NCI-H146 treated with DMSO at 0.1 percent for 48 hours (cell line): ENCODE measurements around the gene CSF2.

Source experiments
- DNase-seq: peaks from one replicate; lab custom pipeline; 2025; ENCODE audit not compliant: unreplicated experiment; lab: John Stamatoyannopoulos, UW

The CSF2 gene

DNA sequence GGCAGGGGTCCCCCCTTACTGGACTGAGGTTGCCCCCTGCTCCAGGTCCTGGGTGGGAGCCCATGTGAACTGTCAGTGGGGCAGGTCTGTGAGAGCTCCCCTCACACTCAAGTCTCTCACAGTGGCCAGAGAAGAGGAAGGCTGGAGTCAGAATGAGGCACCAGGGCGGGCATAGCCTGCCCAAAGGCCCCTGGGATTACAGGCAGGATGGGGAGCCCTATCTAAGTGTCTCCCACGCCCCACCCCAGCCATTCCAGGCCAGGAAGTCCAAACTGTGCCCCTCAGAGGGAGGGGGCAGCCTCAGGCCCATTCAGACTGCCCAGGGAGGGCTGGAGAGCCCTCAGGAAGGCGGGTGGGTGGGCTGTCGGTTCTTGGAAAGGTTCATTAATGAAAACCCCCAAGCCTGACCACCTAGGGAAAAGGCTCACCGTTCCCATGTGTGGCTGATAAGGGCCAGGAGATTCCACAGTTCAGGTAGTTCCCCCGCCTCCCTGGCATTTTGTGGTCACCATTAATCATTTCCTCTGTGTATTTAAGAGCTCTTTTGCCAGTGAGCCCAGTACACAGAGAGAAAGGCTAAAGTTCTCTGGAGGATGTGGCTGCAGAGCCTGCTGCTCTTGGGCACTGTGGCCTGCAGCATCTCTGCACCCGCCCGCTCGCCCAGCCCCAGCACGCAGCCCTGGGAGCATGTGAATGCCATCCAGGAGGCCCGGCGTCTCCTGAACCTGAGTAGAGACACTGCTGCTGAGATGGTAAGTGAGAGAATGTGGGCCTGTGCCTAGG is at the start of gene CSF2:
TSS of gene CSF2 (plus strand) at position 559 of the 783 bp plus-strand sequence. CDS start at position 594, 35 bp downstream.
- DNase-seq, result no peak

DNA sequence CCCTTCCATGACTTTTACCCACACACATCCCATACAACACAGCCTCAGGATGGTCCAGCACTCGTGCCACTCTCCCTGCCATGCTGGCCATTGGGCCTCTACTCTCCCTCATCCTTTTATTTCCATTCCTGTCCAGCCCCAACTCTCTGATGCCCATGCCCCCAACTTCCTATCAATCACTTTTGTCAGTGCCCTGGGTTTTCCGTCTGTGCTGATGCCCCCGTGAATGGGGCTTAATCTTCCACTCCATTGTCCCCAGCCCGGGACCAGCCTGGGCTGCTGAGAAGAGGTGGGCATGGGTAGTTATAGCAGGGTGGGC is 49.5 kb upstream of the CSF2 start:
- DNase-seq, result no peak

DNA sequence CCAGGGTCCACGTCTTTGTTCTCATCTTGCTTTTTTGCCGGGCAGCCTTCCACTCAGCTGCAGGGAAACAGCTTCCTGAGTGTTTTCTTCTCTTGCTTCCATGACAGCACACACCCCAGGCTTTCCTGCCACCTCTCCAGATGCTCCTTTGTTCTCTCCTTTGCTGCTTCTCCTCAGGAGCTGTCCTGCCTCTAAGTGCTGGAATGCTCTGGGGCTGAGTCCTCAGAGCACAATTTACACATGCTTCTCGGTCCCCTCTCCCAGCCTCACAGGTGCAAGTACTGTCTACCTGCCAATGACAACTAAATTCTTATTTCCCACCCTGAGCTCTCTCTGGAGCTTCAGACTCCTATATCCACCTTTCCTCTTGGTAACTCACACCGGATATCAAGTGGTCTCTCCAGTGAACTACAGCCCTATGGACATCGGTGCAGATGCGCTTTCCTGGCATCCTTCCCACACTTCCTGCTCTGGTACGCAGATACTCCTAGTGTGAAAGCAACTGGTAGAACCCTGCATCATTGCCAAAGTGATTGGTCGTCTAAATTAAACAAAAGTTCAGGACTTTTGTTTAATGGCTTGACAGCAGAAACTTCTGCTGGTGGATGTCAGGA is 48.7 kb upstream of the CSF2 start:
- DNase-seq, result no peak

- no peak for DNase-seq
Observed at GRCh38 chr5:132025403-132025971, 48.1 kb upstream of the CSF2 start.

- DNase-seq, result no peak
Observed at GRCh38 chr5:132026516-132027008, 47.0 kb upstream of the CSF2 start.

- no peak for DNase-seq
Observed at GRCh38 chr5:132027027-132027426, 46.6 kb upstream of the CSF2 start.

- no peak for DNase-seq
Observed at GRCh38 chr5:132029609-132030330, 43.8 kb upstream of the CSF2 start.

- DNase-seq, result no peak
Observed at GRCh38 chr5:132030610-132031009, 43.0 kb upstream of the CSF2 start.

DNA sequence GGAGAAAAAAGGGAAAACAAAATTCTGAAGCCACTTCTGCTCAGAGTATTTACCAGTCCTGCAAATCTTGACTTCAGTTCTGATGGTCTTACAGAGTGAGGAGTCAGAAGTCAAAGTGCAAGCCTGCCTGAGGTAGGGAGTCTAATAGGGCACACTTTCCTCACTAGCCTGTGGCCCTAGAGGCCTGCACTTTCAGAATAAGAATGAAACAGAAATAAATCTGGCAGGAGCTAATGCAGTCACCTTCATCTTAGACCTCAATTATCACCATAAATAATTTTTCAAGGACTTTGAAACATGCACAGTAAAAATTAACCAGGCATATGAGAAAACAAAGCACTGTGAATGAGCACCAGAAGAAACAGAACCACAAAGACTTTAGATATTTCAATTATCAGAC is 41.4 kb upstream of the CSF2 start:
- DNase-seq, result no peak

DNA sequence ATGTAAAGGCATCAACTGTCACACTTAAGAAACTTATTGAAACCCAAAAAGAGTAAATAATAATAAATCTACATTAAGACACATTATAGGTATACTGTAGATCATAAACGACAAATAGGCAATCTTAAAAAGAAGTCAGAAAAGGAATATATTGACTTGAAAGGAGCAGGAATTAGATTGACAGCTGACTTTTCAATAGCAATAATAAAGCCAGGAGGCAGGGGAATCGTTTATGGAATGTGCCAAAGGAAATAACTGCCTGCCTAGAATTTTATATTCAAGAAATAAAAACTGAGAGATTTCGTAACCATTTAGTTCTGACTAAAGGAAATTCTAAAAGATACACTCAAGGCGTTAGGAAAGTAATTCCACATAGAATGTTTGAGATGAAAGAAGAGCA is 40.5 kb upstream of the CSF2 start:
- no peak for DNase-seq

DNA sequence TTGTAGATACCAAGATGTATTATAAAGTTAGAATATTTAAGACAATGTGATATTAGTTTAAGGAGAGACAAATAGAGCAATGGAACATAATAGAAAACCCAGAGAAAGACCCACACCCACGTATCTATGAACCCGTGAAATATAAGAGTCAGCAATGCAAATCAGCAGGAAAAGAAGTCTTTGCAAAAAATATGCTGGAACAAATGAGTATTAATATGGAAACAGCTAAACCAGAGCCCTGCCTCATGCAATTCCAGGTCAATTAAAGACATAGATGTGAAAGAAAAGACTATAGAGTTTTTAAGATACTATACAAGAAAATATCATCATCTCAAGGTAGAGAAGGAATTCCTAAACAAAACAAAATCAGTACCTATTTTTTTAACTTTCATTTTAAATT is 36.2 kb upstream of the CSF2 start:
- no peak for DNase-seq

DNA sequence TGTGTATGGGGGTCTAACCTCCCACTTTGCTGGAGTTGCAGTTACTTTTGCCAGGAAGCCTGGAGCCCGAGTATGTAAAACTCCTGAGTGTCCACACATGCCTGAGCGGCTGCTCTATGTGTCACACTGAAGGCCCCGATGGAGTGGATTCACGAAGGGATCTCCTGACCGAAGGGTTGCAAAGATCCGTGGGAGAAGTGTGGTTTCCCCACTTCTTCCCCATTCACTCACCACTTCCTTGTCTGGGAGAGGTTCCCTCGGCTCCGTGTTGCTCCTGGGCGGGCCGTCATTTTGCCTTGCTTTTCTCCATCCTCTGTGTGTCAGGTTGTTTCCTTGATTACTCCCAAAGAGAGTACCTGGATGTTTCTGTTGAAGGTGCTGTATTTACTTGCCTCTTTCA is 29.4 kb upstream of the CSF2 start:
- no peak for DNase-seq

DNA sequence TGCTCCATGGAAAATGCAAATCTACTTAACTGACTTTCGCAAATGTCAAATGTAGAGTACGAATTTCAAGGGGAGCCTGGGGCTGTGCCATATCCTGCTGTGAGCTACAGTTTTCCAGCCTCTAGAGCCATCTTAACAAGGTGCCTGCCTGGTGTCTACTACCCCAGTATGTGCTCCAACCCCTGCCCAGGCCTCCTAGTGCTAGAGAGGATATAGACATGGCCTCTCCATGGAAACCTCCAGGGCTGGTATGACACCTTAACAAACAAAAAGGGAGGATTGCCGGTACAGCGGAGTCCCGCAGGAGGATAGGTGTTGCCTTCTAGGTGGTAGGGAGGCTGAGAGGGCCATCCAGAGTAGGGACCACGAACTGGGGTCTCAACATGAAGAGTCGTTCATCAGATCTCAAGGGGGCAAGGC is 26.7 kb upstream of the CSF2 start:
- DNase-seq, result no peak

- no peak for DNase-seq
Observed at GRCh38 chr5:132049093-132049492, 24.5 kb upstream of the CSF2 start.

DNA sequence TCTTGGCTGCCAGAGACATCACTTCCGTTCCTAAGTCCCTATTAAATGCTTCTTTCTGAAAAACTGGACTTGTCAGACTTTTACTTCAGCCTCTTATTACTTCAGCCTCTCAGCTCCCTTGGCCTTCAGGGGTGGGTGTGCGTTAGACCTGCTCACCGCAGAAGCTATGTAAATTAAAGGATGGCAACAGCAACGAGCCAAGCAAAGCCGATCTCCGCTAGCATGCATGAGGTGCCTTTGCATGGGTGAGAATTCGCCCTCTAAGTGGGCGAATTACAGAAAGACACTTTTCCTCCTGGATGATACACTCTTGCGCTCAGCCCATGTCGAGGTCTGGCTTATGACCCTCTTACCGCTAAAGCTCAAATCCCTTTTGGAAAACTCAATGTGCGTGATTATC is 24.0 kb upstream of the CSF2 start:
- DNase-seq, result no peak

DNA sequence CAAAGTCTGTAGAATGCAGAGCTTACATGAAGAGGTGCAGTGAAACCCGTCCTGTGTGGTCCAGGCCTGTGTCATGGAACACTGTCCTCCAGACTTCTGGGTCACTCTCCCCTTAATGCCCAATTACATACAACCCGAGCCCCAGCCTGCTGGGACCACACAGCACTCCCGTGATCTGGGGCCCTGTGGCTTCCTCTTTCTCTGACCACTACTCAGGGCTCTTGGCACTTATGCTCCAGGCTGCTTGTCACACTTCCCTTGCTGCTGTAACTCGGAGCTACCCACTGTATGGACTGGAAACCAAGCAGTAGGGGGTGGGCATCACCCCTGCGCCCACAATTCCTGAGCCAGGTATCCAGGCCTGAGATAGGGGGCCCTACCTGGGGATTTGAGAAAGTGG is 23.5 kb upstream of the CSF2 start:
- DNase-seq, result no peak

DNA sequence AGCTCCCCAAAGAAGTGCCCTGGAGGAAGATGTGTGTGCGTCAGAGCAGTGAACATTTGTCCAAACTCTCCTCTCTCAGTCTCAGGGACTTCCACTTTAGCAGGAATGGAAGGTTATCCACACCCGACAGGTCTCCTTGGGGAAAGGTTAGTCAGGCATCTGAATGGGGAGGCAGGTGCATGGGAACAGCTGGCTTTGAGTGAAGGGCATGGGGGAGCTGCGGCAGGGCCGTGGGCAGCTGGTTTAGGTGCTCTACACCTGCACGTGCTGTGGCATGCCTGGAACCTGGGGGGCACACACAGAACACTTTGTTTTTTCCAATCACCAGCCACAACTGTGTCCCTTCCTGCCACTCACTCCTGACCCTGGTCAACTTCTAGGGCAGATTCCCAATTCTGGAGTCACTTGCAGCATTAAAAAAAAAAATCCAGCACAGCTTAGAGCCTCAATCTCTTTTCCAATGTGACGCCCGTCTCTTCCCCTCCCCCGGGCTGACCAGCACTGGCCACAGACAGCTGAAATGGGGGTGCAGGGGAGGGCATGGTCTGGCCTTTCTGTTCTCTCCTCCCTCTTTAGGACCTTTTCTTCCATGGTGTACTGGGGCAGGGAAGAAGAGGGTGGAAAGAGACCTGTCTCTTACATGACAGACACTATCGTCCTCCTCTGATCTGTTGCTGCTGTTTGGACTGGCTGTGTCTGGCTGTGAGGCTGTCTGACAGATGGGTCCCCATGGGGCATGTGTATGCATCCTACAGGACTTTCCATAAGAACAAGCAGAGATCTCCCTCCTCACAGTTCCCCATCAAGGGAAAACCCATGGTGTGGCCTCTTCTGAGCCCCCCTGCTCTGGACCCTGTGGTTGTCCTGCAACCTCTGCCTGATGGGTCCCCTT is 22.7 kb upstream of the CSF2 start:
- DNase-seq, result no peak

DNA sequence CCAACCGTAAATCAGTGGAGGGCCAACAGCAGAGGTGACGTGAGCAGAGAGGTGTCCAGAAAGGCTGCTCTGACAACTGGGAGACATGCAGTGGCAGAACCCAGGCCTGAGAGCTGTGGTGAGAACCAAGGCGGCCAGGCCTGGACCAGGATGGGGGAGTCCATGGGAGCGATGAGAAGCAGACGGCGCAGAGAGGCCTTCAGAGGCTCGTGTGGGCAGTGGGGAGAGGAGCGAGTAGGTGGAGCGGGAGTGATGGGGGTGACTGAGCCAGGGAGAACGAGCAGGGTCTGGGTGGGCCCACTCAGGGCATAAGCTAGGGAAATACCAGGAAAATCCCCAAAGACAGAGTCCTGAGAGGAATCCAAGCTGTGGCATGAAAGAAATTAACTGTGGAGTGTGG is 21.1 kb upstream of the CSF2 start:
- no peak for DNase-seq

DNA sequence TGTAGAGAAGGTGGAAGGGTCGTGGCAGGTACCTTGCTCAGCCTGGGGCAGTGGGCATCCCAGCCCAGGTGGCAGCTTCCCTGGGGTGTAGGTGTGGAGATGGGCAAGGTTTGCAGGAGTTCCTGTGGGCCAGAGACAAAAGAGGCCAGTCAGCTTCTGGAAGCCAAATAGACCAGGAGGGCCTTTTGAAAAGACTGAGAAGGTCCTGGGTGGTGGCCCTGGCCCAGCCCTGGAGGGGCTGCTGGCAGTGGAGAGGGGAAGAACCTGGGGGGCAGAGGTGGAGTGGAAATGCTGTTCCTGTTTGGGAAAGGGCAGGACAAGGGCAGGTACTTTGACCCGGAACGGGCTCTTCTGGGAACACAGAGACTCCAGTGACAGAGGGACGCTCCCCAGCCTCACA is 20.1 kb upstream of the CSF2 start:
- no peak for DNase-seq

- no peak for DNase-seq
Observed at GRCh38 chr5:132054031-132054696, 19.4 kb upstream of the CSF2 start.
